Nephron (organoid): ENCODE results near the gene EIF4E1B.
"Not testable (repeated sequence)": the region's sequence is repeated elsewhere in the genome, so short reads cannot be mapped to it uniquely, and the experiment has no call there.

ENCODE experiments used
- H3K27ac Mint-ChIP-seq, 3 experiments: 2 replicates each; pipeline ENCODE4 v1.8.0; 2020; ENCODE audit warnings: mixed read lengths in 3 of 3, mild to moderate bottlenecking in 2 of 3, moderate library complexity in 1 of 3
- H3K27me3 Mint-ChIP-seq: 2 replicates; pipeline ENCODE4 v1.8.0; 2021; ENCODE audit warnings: low read depth, mild to moderate bottlenecking, moderate library complexity, mixed read lengths
- H3K36me3 Mint-ChIP-seq: 2 replicates; pipeline ENCODE4 v1.8.0; 2020; ENCODE audit warnings: low read depth, mixed read lengths
- H3K4me1 Mint-ChIP-seq: 2 replicates; pipeline ENCODE4 v1.8.0; 2020; ENCODE audit warnings: mixed read lengths
- H3K4me3 Mint-ChIP-seq, 3 experiments: 2 replicates each; pipeline ENCODE4 v1.8.0; 2020; ENCODE audit warnings: mild to moderate bottlenecking in 3 of 3, mixed read lengths in 3 of 3, moderate library complexity in 2 of 3
- H3K9me3 Mint-ChIP-seq: 2 replicates; pipeline ENCODE4 v1.8.0; 2020; ENCODE audit warnings: mixed read lengths
- TF ChIP-seq, protein P1 (sequence below), 3 experiments: fragments of 200-600 bp; sonication (generic); IDR thresholded peaks; one replicate each; pipeline ENCODE4 v1.5.0; 2021; ENCODE audit warnings: antibody characterized with exemption in 3 of 3; ENCODE audit not compliant: unreplicated experiment in 3 of 3

The EIF4E1B gene

DNA sequence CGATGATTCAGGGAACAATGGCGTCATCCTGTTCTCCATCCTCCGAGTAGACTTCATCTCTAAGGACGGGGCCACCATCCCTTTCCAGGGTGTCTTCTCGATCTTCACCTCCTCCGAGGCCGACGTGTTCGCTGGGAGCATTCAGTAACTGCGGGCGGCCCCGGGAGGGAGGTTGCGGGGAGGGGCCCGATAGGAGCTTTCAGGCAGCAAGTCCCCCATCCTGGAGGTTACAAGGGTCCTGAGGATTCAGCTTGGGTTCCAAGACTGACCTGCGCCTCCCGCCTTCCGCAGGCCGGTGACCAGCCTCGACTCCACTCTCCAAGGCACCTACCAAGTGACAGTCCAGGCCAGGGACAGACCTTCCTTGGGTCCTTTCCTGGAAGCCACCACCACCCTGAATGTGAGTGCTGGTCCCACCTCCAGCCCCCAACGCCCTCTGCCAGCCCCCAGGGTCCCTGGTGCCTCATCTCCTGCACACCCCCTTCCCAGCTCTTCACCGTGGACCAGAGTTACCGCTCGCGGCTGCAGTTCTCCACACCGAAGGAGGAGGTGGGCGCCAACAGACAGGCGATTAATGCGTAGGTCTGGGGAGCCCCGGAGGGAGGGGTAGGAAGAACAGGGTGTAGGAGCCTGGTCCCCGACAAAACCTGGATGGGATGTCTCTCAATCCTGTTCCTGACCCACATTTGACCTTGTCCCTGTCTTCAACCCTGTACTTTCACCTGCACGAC, 41.3 kb upstream of the EIF4E1B start:
- H3K27me3 Mint-ChIP-seq, result peaks cover under 1% of the 10 kb centered on the region
- no peaks in the 10 kb centered on the region for H3K4me1 Mint-ChIP-seq
- TF ChIP-seq, protein P1, sequence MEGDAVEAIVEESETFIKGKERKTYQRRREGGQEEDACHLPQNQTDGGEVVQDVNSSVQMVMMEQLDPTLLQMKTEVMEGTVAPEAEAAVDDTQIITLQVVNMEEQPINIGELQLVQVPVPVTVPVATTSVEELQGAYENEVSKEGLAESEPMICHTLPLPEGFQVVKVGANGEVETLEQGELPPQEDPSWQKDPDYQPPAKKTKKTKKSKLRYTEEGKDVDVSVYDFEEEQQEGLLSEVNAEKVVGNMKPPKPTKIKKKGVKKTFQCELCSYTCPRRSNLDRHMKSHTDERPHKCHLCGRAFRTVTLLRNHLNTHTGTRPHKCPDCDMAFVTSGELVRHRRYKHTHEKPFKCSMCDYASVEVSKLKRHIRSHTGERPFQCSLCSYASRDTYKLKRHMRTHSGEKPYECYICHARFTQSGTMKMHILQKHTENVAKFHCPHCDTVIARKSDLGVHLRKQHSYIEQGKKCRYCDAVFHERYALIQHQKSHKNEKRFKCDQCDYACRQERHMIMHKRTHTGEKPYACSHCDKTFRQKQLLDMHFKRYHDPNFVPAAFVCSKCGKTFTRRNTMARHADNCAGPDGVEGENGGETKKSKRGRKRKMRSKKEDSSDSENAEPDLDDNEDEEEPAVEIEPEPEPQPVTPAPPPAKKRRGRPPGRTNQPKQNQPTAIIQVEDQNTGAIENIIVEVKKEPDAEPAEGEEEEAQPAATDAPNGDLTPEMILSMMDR (IDR thresholded peaks at IDR 0.05; ENCODE audit: unreplicated experiment in 3 of 3), result no peak
- H3K9me3 Mint-ChIP-seq, result peaks cover 9% of the 10 kb centered on the region
- no peak overlapping the region for H3K4me3 Mint-ChIP-seq
- H3K27ac Mint-ChIP-seq, result no peak overlapping the region
- H3K36me3 Mint-ChIP-seq, result no peaks in the 10 kb centered on the region

DNA sequence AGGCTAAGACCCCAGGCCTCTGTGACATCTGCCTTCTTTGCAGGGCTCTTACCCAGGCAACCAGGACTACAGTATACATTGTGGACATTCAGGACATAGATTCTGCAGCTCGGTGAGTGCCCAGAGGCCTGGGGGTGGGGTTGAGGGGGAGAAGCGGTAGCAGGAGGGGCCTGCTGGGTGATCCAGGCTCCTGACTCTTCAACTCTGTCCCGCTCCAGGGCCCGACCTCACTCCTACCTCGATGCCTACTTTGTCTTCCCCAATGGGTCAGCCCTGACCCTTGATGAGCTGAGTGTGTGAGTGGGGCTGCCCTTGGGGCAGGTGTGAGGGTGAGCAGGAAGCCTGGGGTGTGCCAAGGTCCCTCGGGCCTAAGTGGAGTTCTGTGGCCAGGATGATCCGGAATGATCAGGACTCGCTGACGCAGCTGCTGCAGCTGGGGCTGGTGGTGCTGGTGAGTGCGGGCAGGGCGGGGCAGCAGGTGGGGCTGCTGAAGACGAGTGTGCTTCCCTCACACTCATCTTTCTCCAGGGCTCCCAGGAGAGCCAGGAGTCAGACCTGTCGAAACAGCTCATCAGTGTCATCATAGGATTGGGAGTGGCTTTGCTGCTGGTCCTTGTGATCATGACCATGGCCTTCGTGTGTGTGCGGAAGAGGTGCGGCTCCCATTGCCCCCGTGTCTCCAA, 40.3 kb upstream of the EIF4E1B start:
- Mint-ChIP-seq H3K9me3 (peaks cover 7% of the 10 kb centered on the region), H3K27me3 (peaks cover 8% of the 10 kb centered on the region), H3K27ac (no peak overlapping the region), H3K36me3 (no peaks in the 10 kb centered on the region), H3K4me1 (no peaks in the 10 kb centered on the region), H3K4me3 (no peak overlapping the region)
- TF ChIP-seq, protein P1 (IDR thresholded peaks at IDR 0.05; ENCODE audit: unreplicated experiment in 3 of 3), result no peak

GRCh38 chr5:176591667-176592066, 38.8 kb upstream of the EIF4E1B start:
- not testable (repeated sequence) for H3K4me1 Mint-ChIP-seq, H3K4me3 Mint-ChIP-seq, H3K27ac Mint-ChIP-seq, H3K9me3 Mint-ChIP-seq, H3K36me3 Mint-ChIP-seq
- H3K27me3 Mint-ChIP-seq, result peaks cover 21% of the 10 kb centered on the region

GRCh38 chr5:176592573-176592972, 37.9 kb upstream of the EIF4E1B start:
- no peaks in the 10 kb centered on the region for H3K36me3 Mint-ChIP-seq
- H3K4me1 Mint-ChIP-seq, result no peaks in the 10 kb centered on the region
- H3K9me3 Mint-ChIP-seq, result no peaks in the 10 kb centered on the region
- peaks cover 23% of the 10 kb centered on the region for H3K27me3 Mint-ChIP-seq
- no peak overlapping the region for H3K4me3 Mint-ChIP-seq
- H3K27ac Mint-ChIP-seq, result no peak overlapping the region
- TF ChIP-seq, protein P1 (IDR thresholded peaks at IDR 0.05; ENCODE audit: unreplicated experiment in 3 of 3), result no peak

DNA sequence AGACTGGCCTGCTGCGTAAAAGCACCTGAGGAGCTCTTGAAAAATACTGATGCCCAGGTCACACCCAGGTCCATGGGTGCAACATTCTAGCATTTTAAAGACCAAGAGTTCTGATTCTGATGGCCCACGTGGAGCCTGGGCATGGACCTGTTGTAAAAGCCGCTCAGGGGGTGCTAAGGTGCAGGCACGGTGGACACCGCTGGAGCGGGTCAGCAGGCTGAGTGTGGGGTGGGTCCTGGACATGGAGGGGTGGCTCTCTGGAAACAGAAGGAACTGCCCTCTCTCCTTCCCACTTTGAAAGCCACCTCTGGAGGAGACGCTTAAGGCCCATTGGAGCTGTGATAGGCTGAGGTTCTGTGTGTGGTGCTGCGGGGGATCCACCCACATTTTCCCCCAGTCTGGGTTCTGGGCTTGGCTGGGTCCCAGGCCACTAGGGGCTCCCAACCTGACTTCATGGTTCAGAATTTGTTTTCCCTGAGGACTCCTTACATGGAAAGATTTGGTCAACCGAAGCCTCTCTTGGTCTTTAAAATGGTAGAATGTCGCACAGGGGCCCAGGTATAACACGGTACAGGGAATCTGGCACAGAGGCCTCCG, 37.1 kb upstream of the EIF4E1B start:
- no peaks in the 10 kb centered on the region for H3K4me1 Mint-ChIP-seq
- no peak overlapping the region for H3K4me3 Mint-ChIP-seq
- no peaks in the 10 kb centered on the region for H3K9me3 Mint-ChIP-seq
- peaks cover 27% of the 10 kb centered on the region for H3K27me3 Mint-ChIP-seq
- H3K27ac Mint-ChIP-seq, result no peak overlapping the region
- H3K36me3 Mint-ChIP-seq, result no peaks in the 10 kb centered on the region
- TF ChIP-seq, protein P1 (IDR thresholded peaks at IDR 0.05; ENCODE audit: unreplicated experiment in 3 of 3), result no peak

DNA sequence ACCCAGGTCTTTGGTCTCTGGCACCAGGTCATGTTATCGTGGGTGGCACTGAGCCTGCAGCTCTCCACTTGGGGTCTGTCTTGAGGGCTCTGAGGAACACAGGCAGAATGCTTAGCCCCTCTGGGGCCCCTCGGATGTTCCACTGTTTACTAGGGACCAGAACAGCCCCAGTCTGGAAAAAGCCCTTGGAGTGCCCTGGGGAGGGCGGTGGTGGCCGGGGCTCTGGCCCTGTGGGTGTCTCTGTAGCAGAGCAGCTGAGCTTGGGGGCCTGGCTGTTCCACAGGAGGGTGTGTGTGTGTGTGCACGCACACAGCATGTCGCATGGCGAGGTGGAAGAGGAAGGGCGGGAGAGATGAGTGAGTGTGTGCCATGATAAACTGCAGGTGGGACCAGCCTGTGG, 35.9 kb upstream of the EIF4E1B start:
- Mint-ChIP-seq H3K4me3 (no peak overlapping the region), H3K9me3 (no peaks in the 10 kb centered on the region), H3K27ac (no peak overlapping the region), H3K36me3 (peaks cover 5% of the 10 kb centered on the region), H3K4me1 (no peaks in the 10 kb centered on the region), H3K27me3 (peaks cover 34% of the 10 kb centered on the region)
- TF ChIP-seq, protein P1 (IDR thresholded peaks at IDR 0.05; ENCODE audit: unreplicated experiment in 3 of 3), result no peak
